ENCODE measurements around the gene PDHA2.
"Not testable (repeated sequence)": the region's sequence is repeated elsewhere in the genome, so short reads cannot be mapped to it uniquely, and the experiment has no call there.

Gene PDHA2

DNA sequence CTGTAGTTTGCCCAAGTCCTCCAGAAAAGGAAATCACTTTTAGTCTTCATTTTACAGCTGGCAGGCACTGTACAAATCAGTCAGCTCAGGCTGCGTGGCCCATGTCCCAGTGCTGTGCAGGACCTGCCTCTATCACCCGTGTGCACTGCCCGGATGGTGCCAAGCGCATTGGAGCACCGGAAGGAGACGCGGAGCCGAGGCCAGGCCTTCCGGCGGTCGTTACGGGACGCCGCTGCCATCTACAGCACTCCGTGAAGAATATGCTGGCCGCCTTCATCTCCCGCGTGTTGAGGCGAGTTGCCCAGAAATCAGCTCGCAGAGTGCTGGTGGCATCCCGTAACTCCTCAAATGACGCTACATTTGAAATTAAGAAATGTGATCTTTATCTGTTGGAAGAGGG lies at the start of gene PDHA2:
PDHA2 (plus strand) TSS at position 203 of the 400 bp plus-strand sequence; CDS start at position 261, 58 bp downstream.
- TF ChIP-seq POLR2A (IDR thresholded peaks at IDR 0.05; ENCODE audit: low read depth, low read length): no peak
- DNase-seq (ENCODE audit: insufficient read length, low spot score) (no peak), FAIRE-seq (no peak)

DNA sequence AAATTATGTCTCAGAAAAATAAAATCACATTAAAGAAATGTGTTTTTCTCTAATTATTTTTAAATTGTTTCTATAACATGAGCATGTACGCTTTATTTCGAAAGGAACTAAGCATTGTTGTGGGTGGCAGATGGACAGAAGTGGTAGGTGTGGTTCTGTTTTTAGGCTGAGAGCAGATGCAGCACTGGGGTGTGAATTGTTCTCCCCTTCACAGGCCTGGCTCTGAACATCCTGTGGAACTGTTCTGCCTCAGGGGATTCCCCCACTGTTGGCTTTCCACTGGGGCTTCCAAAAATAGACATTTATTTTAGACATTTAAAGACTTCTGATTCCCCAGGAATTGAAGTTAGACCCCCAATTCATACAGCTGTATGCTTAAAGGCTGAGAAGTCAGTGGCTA lies 41.9 kb upstream of the PDHA2 start:
- FAIRE-seq (no peak), DNase-seq (ENCODE audit: insufficient read length, low spot score) (no peak)
- TF ChIP-seq POLR2A (IDR thresholded peaks at IDR 0.05; ENCODE audit: low read depth, low read length): no peak

DNA sequence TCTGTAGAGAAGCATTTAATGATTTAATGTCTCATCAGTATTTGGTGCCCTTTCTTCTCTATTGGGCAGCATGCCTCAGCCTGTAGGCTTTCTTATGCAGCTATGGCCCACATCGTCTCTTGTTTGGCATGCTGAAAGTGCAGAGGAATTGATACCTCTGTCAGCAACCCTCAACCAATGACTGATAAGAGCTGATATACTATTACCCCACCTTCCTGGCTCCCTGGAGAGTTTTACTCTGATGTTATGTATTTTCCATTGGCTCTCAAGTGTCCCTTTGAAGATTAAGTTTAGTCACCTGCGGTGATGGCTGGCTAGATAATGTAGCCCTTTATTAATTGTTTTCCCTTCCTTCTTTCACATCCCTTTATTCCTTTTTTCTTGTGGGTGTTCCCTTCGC lies 41.2 kb upstream of the PDHA2 start:
- no peak for TF ChIP-seq POLR2A (IDR thresholded peaks at IDR 0.05; ENCODE audit: low read depth, low read length)
- DNase-seq (ENCODE audit: insufficient read length, low spot score) (no peak), FAIRE-seq (no peak)

DNA sequence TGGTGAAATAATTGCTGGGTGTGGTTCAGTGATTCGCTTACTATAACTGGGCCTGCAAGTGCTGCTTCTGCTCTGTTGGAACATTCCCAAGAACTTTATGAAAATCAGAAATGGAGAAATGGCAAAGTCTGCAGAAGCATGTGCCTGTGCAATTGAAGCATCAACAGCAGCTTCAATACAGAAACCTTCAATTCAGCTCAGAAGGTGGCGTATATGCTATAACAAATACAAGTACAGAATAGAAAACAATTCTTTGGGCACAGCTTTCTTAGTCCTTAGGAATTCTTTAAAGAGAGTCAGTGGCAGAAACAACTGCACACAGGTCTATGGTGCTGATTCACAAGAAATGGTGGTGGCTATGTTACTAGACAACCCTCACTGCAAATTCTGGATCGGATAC lies 18.0 kb upstream of the PDHA2 start:
- no peak for TF ChIP-seq POLR2A (IDR thresholded peaks at IDR 0.05; ENCODE audit: low read depth, low read length)
- FAIRE-seq: no peak

DNA sequence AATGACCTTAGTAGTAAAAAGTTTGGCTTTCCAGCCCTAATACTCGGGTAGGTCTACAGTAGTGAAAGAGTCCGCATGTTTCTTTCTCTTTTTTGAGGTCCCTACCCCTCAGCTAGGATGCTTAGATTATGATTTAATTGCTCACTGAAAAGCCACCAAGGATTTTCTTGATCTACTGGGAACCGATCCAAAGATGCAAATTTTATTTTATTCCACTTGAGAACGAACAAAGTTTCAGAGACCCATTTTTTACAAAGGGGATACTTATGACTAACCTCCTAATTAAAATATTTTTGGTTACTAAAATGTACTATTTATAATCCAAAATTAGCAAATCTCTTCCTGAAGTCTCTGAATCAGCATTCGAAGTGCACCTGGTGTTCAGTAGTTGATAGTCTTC lies 14.3 kb upstream of the PDHA2 start:
- no peak for TF ChIP-seq POLR2A (IDR thresholded peaks at IDR 0.05; ENCODE audit: low read depth, low read length)
- no peak for DNase-seq (ENCODE audit: insufficient read length, low spot score)
- no peak for FAIRE-seq

More for the DNA sequence above, 18.0 kb upstream of the PDHA2 start:
- DNase-seq (ENCODE audit: insufficient read length, low spot score): no peak

DNA sequence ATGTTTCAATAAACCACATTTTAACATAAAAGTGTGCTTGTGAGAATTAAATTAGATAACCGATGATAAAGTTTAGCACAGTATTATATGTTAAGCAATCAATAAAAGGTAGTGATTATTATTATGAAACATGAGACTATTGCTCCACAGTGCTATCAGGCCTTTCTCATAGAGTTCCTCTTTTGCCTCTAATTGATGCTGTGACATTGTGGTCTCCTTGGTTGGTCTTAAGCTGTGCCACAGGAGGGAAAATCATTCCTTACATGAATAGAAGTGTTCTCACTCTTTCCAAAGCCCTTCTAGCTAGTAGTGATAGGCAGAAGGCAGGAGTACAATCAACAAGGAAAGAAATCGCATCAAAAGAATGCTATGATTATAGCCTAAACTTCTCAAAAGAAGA lies 9.2 kb upstream of the PDHA2 start:
- no peak for FAIRE-seq
- DNase-seq (ENCODE audit: insufficient read length, low spot score): no peak

DNA sequence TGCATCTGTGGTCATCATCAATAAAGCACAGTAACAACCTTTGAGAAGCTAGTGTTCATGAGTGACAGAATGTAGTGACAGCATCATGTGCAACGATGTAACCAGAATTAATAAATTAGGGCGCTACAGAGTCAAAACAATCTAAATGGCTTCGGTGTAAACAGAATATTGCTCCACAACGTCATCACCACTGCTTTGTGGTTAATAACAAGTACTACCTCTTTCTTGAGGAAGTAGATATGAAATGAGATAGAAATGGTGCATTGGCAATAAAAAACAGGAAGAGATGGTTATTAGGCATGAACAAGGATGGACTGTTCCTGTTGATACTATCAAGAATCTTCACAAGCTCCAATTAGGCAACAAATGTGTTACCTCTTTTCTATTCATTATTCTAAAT lies 8.7 kb upstream of the PDHA2 start:
- no peak for DNase-seq (ENCODE audit: insufficient read length, low spot score)
- TF ChIP-seq POLR2A (IDR thresholded peaks at IDR 0.05; ENCODE audit: low read depth, low read length): no peak
- FAIRE-seq: no peak

More for the DNA sequence above, 9.2 kb upstream of the PDHA2 start:
- TF ChIP-seq POLR2A (IDR thresholded peaks at IDR 0.05; ENCODE audit: low read depth, low read length): no peak

DNA sequence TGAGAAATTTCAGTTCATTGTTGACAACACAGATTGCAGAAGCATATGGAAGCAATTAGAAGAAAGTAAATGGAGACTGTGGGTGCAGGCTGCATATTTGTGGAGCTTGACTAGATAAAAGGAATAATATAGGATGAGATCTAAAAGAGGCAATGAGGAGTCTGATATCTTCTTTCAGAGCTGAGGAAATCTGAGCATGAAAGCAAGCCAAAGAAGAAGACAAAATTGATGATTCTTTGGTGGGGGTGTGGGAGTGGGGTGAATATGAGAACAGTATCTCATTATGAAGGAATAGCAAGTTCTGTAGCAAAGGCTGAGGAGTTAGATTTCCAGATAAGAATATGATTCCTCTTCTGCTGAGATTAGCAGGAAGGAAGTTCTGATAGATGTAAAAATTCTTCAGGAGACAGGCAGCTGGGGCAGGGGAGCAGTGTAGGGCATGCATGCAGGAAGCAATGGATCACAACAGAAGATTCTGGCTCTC lies 6.1 kb upstream of the PDHA2 start:
- FAIRE-seq: no peak
- no peak for TF ChIP-seq POLR2A (IDR thresholded peaks at IDR 0.05; ENCODE audit: low read depth, low read length)
- no peak for DNase-seq (ENCODE audit: insufficient read length, low spot score)

DNA sequence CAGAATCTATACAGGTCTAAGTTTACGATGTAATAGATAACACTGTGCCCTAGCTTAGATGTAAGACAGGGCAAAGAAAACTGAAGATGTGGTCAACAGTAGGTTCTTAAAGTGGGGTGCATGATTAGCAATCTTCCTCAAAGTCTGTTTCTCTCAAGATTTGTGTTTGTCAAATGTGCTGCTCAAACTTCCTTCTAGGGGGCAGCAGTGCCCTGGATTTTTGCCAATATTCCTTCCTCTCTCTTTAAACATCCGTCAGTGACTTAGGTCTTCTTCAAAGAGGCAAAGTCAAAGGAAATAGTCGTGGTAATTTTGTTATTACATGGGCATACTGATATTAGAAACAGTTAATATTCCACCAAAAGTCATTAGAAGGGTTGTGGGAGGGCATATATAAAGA lies 4.2 kb upstream of the PDHA2 start:
- TF ChIP-seq POLR2A (IDR thresholded peaks at IDR 0.05; ENCODE audit: low read depth, low read length): no peak
- no peak for FAIRE-seq
- no peak for DNase-seq (ENCODE audit: insufficient read length, low spot score)

DNA sequence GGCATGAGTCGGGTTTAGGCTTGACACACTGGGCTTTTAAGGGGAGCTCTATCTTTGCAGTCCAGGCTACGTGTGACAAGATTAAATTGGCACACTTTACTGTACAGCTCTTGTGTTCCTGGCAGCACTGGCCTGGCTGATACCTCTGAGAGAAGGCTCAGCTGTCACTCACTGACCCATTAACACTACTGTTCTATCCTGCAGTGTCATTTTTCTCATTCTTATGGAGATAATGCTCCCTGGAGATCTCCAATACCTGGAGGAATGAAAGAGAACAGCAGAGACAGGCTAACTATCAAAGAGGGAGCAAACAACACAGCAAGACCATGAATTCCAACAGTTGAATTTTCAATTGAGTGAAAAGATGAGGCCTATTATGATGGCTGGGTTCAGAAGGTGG lies 1.7 kb upstream of the PDHA2 start:
- no peak for DNase-seq (ENCODE audit: insufficient read length, low spot score)
- FAIRE-seq: no peak
- no peak for TF ChIP-seq POLR2A (IDR thresholded peaks at IDR 0.05; ENCODE audit: low read depth, low read length)

DNA sequence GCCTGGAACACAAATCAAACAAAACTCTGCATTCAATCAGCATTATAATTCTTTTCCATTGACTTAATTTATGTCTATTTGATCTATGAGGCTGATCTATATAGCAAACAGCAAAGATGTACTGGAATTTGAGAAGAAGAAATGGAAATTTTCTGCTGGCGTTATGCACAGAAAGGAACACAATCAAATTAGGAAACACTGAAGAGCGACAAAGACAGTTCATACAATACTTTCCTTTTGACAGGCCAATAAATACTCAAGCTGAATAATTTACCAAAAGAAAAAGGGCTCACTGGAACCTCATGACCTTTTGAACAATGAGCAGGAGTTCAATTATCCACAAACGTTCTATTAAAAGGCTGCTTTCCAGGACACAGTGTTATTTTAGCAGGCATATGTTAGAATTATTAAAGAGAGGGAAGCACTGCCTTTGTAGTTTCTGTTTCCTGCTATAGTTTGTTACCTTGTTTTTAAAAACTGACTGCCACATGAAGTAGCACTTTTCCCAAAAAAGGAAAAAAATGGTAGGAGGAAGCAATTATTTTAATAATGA lies 8.1 kb downstream of the PDHA2 start:
- TF ChIP-seq POLR2A (IDR thresholded peaks at IDR 0.05; ENCODE audit: low read depth, low read length): no peak
- DNase-seq (ENCODE audit: insufficient read length, low spot score): no peak
- no peak for FAIRE-seq

DNA sequence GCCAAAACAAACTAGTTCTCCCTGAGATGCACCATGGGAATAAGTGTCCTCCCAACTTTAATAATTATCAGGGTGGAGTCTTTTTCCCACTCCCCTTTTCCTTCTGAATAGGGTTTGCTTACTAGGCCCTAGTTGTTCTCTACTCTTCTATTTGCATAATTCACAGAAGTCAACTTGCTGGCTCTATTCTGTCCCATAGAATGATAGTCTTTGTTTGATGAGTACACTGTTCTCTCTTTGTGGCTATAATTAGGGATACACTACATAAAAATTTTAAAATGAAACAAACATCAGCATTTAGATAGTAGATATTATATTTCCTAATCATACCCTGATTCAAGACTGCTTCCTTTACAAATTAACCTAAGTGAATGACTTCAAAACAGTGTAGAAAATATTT lies 10.3 kb downstream of the PDHA2 start:
- FAIRE-seq: no peak
- DNase-seq (ENCODE audit: insufficient read length, low spot score): no peak
- TF ChIP-seq POLR2A (IDR thresholded peaks at IDR 0.05; ENCODE audit: low read depth, low read length): no peak

DNA sequence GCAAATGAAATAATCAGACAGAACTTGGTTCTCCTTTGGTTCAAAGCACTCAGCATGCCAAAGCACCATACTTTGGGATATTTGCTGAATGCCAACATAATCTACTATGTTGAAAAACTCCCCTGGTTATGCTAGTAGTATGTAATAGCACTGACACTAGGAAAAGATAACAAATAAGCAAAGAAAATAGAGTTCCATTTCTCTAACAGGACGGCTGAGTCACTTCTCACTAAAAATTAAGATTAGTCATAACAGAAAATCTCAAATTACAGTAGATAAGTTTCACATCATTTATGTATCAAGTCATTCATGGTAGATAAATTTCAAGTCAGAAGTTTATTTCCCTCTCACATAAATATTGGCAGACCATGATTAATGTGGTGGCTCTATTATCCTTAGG lies 17.9 kb downstream of the PDHA2 start:
- FAIRE-seq (peak; percentile 36), DNase-seq (ENCODE audit: insufficient read length, low spot score) (no peak)
- TF ChIP-seq POLR2A (IDR thresholded peaks at IDR 0.05; ENCODE audit: low read depth, low read length): no peak

DNA sequence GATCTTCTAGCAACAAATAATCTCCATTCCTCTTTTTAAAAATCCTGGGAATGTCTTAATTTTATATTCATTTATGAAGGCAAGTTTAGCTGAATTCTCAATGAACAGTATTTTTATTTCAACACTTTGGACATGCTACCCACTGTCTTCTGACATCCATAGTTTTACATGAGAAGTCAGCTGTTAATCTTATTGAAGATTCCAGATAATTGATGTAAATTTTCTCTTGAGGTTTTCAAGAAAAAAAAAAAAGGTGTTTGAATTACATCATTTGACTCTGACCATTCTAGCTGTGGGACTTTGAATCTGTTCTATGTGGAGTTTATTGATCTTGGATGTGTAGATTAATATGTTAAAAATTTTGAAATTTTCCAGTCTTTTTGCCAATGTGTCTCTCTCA lies 28.0 kb downstream of the PDHA2 start:
- DNase-seq (ENCODE audit: insufficient read length, low spot score) (no peak), FAIRE-seq (no peak)
- no peak for TF ChIP-seq POLR2A (IDR thresholded peaks at IDR 0.05; ENCODE audit: low read depth, low read length)

DNA sequence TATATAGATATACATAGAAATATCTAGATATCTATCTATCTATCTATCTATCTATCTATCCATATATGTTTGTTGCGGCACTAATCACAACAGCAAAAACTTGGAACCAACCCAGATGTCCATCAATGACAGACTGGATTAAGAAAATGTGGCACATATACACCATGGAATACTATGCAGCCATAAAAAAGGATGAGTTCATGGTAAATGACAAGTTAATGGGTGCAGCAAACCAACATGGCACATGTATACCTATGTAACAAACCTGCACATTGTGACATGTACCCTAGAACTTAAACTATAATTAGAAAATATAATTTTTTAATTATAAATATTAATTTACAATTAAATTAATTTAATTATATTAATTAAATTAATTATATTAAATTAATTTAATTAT lies 29.5 kb downstream of the PDHA2 start:
- not testable (repeated sequence) for FAIRE-seq; DNase-seq (ENCODE audit: insufficient read length, low spot score)

DNA sequence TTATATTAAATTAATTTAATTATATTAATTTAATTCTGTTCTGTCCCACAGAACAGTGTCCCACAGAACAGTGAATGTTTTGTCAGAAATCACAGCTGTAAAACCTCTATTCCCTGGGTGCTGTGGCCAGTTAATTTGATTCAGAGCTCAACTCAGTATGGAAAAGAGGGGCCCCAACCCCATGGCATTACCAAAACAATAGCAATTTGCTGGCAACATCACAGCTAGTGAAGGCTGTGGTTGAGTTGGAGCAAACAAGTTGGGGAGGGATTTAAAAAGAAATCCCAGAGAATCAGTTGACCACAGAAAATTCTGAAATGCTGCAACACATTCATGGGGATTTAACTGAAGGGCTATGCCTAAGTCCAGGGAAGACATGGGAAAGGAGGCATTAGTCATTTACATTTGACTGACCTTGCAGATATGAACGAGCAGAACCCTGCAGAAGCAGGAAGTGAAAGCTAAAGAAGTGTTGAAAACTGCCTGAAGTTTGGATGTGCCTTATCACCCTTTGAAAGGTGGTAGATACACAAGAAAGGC lies 30.1 kb downstream of the PDHA2 start:
- FAIRE-seq (no peak), DNase-seq (ENCODE audit: insufficient read length, low spot score) (no peak)
- no peak for TF ChIP-seq POLR2A (IDR thresholded peaks at IDR 0.05; ENCODE audit: low read depth, low read length)

All from H54 (cell line).